Activated CD8-positive, alpha-beta memory T cell treated with anti-CD3 and anti-CD28 coated beads, Interleukin-2, amount 50 U/mL, for 24 hours (primary cell): Measurements from ENCODE around the gene ZNF33B.
"Not testable (repeated sequence)": the region's sequence is repeated elsewhere in the genome, so short reads cannot be mapped to it uniquely, and the experiment has no call there.

ENCODE experiments used
- DNase-seq: peaks from one replicate; pipeline ENCODE4 v3.0.0-alpha.2; 2020; ENCODE audit errors: extremely low read depth

The ZNF33B gene

DNA sequence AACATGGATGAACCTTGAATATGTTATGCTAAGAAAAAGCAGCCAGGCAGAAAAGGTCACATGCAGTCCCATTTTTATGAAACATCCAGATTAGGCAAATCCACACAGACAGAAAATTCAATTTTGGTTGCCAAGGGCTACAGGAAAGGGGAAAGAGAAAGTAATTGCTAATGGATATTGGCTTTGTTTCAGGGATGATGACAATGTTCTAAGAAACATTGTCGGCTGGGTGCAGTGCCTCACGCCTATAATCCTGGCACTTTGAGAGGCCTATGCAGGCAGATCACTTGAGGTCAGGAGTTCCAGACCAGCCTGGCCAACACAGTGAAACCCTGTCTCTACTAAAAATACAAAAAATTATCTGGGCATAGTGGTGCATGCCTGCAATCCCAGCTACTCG lies 23.0 kb downstream of the ZNF33B start:
- DNase-seq = no peak

- DNase-seq = no peak
Measured at GRCh38 chr10:42609872-42610271, 28.5 kb downstream of the ZNF33B start.

DNA sequence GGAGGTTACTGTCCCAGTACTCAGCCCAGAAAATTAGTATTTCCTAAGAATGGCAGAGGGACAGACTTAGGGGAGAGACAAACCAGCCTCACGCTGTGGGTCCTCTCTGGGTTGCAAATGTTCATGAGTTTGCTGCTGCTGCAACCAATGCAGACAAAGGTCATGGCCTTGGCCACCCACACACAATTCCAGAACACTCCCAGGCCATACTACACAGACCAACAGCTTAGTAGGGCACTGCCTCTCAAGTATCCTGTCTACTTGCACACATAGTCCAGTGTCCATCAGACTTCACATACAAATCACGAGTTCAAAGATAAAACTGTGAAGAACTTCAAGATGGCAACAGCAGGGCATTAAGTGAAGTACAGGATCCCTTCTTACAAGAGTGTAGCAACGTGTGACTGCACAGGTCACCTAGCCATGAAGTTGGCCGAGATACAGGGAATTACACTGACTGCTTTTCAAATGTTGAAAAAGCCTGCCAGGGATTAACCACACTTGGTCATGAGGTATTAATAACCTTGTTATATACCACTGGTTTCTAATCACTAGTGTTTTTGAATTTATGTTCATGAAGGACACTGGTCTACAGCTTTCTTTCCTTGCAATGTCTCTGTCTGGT lies 40.0 kb downstream of the ZNF33B start:
- no peak for DNase-seq

DNA sequence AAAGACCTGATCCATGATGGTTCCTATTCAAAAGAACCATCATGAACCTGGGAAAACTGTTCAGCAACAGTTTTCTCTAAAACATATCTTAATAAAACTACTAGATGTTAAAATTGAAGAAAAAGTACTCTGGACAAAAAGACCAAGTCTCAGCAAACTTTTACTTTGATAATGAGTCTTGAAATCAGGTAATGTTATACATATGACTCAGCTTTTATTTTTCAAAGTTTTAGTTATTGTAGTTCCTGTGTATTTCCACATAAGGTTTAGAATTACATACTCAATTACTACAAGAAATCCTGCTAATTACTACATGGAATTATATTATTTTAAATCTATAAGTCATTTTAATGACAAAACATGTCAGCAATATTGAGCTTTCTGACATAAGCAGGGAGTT lies 42.2 kb downstream of the ZNF33B start:
- no peak for DNase-seq

GRCh38 chr10:42594246-42594650 lies 44.1 kb downstream of the ZNF33B start:
- no peak for DNase-seq

- DNase-seq = no peak
Measured at GRCh38 chr10:42593284-42593683, 45.1 kb downstream of the ZNF33B start.

DNA sequence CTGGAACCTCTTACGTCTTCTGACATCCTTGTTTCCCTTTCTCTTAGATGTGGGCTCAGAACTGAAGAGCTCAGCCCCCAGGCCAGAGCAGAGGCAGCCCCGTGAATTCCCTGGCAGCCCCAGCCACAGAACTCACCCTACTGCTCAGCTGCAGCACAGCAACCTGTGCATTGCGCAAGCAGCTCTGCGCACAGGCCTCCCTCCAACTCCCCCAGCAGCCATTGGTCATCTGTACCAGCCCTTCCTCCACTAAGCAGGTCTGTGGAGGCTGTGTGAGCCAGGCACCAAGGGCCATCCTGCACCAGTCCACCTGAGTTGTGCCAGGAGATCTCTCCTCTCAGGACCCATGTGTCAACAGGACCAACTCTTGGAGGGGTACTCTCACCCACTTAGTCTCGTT lies 54.5 kb downstream of the ZNF33B start:
- DNase-seq = no peak

- DNase-seq = no peak
Measured at GRCh38 chr10:42578019-42578418, 60.4 kb downstream of the ZNF33B start.

GRCh38 chr10:42576338-42576737 lies 62.0 kb downstream of the ZNF33B start:
- no peak for DNase-seq

- no peak for DNase-seq
Measured at GRCh38 chr10:42574336-42574735, 64.0 kb downstream of the ZNF33B start.

DNA sequence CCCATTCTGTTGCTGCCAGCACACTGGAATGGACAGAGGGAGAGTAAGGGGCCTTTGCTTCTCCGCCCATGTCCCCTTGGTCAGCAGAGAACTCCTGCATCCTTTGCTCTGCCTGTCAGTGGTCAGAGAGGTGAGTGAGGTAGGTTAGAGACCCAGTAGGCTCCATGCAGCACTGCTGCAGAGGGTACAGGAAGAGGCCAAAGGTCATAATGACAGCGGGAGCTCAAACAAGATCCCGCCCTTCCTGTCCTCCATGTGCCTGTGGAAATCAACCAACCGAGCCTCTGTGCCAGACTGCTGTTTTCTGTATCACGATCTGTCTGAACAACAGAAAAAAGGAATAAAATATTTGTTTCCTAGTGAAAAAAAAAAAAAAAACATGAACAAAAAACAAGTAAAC lies 81.4 kb downstream of the ZNF33B start:
- no peak for DNase-seq

- not testable (repeated sequence) for DNase-seq
Measured at GRCh38 chr10:42553576-42553975, 84.8 kb downstream of the ZNF33B start.

DNA sequence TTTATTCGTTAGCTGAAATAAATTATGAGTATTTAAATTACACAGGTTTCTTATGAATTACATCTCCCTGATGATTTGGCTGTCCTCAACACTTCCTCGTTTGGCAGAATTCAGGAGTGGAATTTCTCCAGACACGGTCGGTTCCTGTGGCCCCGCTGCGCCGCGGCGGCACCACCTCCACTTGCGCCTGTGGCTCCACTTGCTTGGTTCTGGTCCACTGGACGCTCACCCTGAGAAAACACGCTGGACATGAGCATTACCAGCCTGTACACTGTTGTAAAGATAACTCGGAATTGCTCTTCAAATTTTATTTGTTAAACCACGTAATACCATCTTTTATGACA lies 85.3 kb downstream of the ZNF33B start:
- DNase-seq = no peak

- peak; percentile 93 for DNase-seq
Measured at GRCh38 chr10:42552188-42553063, 85.9 kb downstream of the ZNF33B start.

- DNase-seq = no peak
Measured at GRCh38 chr10:42551582-42552187, 86.7 kb downstream of the ZNF33B start.

DNA sequence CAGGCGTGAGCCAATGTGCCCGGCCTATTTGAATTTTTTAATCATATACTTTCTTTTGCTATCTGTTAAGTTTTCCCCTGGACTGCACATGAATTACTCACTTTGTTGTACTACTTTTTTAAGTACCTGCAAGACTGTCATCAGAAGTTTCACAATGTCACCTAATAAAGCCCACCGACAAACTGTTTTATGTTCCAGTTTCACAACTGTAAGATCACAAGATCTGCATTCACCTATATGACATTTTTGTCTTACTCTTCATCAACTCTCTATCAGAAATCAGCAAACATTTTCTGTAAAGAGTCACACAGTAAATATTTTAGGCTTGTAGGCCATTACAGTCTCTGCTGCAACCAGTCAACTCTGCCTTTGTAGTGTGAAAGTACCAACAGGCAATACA lies 88.5 kb downstream of the ZNF33B start:
- DNase-seq = no peak

DNA sequence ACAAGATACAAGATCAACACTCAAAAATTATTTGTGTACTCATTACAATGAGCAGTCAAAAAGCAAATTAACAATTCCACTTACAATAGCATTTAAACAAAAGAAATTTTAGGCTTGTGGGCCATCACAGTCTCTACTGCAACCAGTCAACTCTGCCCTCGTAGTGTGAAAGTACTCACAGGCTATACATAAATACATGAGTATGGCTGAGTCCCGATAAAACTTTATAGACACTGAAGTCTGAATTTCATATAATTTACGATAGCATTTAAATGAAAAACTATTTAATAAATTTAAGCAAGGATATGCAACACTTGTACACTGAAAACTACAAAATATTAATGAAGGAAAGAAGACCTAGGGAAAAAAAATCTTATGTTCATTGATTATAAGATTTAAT lies 90.1 kb downstream of the ZNF33B start:
- DNase-seq = no peak

DNA sequence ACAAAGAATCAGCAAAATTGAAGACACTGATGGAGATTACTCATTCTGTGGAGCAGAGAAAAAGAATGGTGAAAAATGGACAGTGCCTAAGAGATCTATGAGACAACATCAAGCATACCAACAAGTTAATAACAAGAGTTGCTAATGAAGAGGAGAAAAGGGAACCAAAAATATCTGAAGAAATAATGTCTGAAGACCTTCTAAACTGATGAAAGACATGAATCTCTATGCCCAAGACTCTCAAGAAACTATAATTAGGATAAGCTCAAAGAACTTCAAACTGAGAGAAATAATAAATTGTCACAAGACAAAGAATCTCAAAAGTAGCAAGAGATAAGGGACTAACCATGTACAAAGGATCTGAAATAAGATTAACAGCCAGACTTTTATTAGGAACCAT lies 93.4 kb downstream of the ZNF33B start:
- DNase-seq = no peak

- no peak for DNase-seq
Measured at GRCh38 chr10:42543840-42544372, 94.5 kb downstream of the ZNF33B start.
